HG03280 (cell line): ENCODE measurements around the gene RGL3.
A peak's percentile ranks its signal among the peaks of the same experiment; 100 is the strongest.
"Not testable (repeated sequence)": the region's sequence is repeated elsewhere in the genome, so short reads cannot be mapped to it uniquely, and the experiment has no call there.

ENCODE experiments used
- ATAC-seq: cut with Tn5 transposase; IDR thresholded peaks from one replicate; pipeline ENCODE4 v1.9.1; 2021; ENCODE audit warnings: mild to moderate bottlenecking, moderate library complexity; ENCODE audit not compliant: unreplicated experiment

The RGL3 gene

DNA sequence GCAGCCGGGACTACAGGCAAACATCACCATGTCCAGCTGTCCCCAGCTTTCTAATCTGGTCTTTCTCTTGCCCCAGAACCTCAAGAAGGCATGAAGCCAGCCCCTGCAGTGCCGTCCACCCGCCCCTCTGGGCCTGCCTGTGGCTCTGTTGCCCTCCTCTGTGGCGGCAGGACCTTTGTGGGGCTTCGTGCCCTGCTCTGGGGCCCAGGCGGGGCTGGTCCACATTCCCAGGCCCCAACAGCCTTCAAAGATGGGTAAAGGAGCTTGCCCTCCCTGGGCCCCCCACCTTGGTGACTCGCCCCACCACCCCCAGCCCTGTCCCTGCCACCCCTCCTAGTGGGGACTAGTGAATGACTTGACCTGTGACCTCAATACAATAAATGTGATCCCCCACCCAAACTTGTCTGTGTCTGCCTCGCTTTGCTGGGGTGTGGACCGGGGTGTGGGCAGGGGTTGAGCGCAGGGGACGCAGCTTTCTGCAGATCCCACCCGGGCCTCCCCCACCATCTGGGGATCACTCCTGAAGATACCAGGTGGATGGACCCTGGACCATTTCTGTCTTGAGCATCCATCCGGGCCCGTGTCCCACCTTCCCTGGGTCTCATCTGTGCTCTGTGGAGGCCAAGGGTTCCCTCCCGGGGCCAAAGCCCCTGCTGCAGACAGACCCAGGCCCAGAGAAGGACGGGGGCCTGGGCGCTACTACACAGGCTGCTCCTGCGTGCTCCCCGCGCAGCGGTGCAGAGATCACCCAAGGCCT lies 31.6 kb upstream of the RGL3 start:
- no peak for ATAC-seq

DNA sequence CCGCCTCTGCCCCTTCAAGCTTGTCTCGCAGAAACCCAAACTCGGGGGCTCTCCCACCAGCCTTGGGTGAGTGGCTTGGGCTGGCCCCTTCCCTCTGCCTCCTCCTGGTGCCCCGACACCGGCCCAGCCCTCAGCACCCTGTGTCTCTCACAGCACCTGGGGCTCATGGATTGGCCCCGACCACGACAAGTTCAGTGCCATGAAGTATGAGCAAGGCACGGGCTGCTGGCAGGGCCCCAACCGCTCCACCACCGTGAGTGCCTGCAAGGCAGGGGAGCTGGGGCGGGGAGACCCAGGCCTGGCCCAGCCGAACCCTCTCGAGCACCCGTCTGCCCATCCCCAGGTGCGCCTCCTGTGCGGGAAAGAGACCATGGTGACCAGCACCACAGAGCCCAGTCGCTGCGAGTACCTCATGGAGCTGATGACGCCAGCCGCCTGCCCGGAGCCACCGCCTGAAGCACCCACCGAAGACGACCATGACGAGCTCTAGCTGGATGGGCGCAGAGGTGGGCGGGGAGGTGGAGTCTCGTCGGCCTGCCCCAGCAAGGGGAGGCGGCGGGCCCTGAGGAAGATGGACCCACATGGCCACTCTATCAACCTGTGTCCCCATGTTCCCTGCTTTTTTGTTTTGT lies 29.9 kb upstream of the RGL3 start:
- no peak for ATAC-seq

DNA sequence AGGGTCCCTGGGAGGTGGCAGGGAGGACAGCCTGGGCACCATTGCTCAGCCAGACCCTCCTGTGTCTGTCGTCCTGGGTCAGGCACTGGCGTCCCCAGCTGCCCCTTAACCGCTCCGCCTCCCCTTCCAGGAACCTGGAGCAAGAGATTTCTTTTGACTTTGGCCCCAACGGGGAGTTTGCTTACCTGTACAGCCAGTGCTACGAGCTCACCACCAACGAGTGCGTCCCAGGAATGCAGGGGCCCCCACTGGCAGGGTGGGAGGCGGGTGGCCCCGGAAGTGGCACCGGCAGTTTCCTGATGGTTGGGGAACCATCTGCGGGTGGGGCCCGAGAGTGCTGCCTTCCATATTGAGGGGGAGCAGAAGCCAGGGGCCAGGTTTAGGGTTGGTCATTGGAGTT lies 29.3 kb upstream of the RGL3 start:
- ATAC-seq = no peak

GRCh38 chr19:11447347-11448262 lies 28.5 kb upstream of the RGL3 start:
- no peak for ATAC-seq

DNA sequence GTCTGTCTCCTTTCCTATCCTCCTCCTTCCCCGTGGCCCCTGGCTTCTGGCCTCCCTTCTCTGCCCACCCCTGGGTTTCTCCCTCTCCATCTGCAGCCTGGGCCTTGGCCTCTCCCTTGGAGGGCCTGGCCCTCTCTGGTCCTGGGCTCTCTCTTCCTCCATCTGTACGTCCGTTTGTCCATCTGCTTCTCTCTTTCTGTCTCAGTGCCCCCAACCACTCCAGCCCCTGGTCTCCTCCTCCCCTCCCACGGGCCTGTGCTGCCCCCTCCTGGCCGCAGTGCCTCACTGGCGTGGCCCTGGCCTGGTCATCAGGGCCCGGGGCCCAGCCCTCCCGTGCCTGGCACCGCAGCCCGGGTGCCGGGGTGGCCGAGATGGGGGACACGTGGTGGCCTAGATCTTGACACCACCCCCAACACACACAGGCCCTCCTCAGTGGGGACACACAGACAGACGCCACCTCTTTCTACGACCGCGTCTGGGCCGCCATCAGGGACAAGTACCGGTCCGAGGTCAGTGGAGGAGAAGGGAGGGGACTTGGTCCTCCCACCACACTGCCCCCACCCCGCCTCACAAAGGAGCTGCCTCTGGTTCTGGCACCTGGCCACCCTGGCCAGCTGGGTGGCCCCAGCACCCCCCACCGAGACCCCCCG lies 27.7 kb upstream of the RGL3 start:
- no peak for ATAC-seq

GRCh38 chr19:11446271-11446651 lies 27.1 kb upstream of the RGL3 start:
- no peak for ATAC-seq

DNA sequence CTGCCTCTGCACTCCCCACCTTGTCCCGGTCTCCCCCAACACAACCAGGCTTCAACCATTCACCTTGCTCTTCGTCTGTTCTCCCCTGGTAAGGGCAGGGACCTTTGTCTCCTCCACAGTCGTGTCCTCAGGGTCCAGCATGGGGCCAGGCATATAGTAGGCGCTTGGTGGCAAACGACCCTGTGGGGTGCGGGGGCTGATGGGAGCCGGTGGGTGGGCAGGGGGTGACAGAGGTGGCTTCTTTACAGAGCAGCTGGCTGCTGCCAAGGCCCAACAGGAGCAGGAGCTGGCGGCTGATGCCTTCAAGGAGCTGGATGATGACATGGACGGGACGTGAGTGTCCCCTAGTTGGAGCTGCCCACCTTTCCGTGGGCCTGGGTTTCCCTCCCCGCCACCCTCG lies 26.0 kb upstream of the RGL3 start:
- no peak for ATAC-seq

DNA sequence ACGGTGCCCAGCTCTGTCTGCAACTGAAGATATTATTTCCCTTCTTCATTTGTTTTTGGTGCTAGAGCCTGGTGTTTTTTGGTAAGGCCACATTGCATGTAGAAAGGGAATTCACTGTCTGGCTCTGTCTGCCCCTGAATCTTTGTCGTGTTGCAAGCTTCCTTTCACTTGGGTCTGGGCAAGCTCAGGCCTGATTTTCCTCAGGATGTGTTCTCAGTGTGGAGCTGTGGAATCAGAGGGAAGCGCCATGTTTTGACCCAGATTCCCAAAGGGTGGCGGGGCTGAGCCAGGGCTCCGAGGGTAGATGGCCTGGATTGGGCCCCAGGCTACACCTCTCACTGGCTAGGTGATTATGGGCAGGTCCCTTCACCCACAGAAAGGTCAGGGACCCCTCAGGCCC lies 24.9 kb upstream of the RGL3 start:
- no peak for ATAC-seq

DNA sequence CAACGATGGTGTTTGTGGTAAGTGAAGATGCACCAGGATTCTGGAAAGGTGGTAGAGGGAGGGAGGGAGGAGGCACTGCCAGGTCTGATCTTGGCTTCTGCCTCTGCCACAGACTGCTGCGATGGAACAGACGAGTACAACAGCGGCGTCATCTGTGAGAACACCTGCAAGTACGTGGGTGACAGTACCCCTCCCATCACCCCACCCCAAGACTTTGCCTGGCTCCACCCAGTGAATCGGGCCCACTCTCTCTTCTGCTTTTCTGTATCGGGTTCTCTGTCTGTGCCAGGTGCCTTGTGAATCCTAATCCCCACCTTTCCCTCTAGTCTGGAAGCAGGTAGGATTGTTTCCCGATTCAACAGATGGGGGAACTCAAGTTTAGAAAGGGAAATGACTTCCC lies 18.8 kb upstream of the RGL3 start:
- ATAC-seq = no peak

DNA sequence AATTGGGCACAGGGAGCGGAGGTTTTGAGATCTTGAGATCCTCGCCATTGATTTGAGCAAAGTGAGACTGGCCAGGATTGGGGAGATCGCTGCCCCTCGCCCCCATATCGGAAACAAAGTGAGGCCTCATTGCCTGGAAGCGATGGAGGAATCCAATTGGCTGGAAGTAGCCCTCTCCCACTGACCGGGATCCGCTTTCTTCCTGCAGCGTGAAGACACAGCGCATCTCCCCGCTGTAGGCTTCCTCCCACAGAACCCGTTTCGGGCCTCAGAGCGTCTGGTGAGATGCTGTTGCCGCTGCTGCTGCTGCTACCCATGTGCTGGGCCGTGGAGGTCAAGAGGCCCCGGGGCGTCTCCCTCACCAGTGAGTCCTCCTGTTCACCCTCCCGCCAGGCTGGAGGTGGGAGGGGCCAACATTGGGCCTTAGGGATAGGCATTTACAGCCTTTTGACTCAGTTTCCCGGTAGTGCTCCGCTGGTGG lies 16.8 kb upstream of the RGL3 start:
- no peak for ATAC-seq

- peak; percentile 92 for ATAC-seq
These were observed 16.1 kb upstream of the RGL3 start, which contains the start of the genes ODAD3 and PRKCSH for GRCh38 chr19:11435057-11435832. ODAD3 (minus strand) TSS chr19:11435121; CDS start chr19:11435016, 105 bp downstream. PRKCSH (plus strand) TSS chr19:11435635; CDS start chr19:11436118, 483 bp downstream.

- ATAC-seq = peak; percentile 14
These were observed 15.6 kb upstream of the RGL3 start for GRCh38 chr19:11434703-11435056.

- not testable (repeated sequence) for ATAC-seq
These were observed 14.4 kb upstream of the RGL3 start for GRCh38 chr19:11433526-11433925.

DNA sequence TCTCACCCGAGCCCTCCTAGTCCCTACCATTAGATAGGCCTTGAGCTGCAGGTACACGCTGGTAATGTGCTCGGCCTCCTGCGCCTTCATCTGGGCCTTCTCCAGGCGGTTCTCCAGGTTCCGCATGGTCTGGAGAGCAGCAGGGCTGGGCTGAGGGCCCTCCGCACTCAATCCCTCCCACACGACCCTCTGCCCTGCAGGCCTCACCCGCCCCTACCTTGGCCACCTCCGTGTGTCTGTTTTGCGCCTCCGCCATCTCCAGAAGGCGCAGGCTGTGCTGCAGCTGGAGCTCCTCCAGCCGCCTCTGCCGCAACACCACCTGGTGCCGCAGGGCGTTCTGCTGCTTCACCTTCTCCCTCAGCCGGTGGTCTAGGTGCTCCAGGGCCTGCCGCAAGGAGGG lies 7.5 kb upstream of the RGL3 start:
- ATAC-seq = no peak

DNA sequence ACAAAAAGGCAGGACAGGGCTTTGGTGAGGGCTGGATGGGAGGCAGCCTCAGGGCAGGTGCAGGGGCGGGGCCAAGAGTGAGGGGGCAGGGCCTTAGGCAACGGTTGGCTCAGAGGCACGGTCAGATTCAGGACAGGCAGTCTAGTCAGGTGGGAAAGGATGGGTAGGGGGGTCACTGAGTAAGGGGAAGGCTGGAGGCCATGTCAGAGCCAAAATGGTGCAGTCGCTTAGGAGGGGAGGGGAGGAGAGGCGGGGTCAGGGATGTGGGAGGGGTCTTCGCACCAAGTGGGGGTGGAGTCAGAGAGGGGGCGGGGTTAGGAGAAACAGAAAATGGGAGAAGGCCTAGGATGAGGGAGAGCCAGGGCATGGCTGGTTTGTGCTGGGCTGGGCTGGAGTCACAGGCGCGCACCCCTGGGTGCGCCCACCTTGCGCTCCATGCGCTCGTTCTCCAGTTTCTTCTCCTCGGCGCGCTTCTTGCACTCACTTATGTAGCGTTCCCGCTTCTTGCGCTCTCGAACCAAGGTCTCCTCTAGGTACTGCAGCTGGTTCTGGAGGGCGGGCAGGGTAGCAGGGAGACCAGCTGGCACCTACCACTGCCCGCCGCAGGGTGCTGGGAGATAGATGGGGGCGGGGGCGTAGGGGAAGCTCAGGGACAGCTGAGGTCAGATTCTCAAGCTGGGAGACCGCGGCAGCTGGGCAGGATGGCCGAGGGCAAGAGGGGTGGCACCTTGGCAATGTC lies 6.8 kb upstream of the RGL3 start:
- no peak for ATAC-seq

- ATAC-seq = no peak
These were observed 4.7 kb upstream of the RGL3 start for GRCh38 chr19:11423791-11424181.

DNA sequence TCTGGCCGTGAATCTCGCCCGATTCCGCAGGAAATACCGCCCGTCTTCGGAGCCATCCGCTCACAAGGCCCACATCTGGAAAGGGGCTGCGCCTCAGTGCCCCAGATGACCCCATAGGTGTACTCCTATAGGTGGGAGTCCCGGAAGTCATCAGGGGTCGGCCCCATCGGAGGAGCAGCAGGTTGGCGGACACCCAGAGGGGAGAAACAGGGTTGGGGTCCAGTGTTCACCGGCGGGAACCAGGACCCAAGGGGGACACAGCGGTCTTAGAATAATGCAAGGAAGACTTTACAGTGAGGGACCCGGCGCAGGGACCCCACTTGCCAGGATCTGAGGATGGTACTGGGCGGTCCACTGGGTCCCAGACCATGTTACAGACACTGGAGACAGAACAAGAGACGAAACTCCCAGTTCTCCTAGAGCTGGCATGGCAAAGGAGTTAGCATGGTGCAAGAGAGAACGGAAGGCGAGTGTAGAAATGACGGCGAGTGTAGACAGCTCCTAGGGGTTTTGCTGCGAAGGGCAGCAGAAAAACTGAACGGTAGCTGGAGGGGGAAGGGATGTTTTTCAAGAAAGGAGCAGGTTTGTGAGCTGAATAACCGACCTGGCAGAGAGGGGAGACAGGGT lies 4.2 kb upstream of the RGL3 start:
- ATAC-seq = no peak

GRCh38 chr19:11422163-11423065 lies 3.3 kb upstream of the RGL3 start:
- peak; percentile 58 for ATAC-seq
